NB4 (cell line): Measurements from ENCODE around the gene OPA1.

Experiments
- DNase-seq: peaks from one replicate; pipeline ENCODE4 v3.0.0; 2010; ENCODE audit warnings: low read depth
- H3K4me3 ChIP-seq: one replicate; pipeline ENCODE4 v1.5.1; 2011; ENCODE audit warnings: mild to moderate bottlenecking, low read depth, low read length, moderate library complexity
- CTCF ChIP-seq: IDR thresholded peaks from one replicate; pipeline ENCODE4 v1.5.1; 2012; ENCODE audit warnings: low read depth, low read length
- MAX ChIP-seq: IDR thresholded peaks from 2 replicates; pipeline ENCODE4 v1.6.1; 2011; ENCODE audit warnings: low read depth, low read length
- MYC ChIP-seq: IDR thresholded peaks from 2 replicates; pipeline ENCODE4 v1.6.1; 2011; ENCODE audit warnings: low read depth, low read length
- POLR2A ChIP-seq: IDR thresholded peaks from 2 replicates; pipeline ENCODE4 v1.6.1; 2011; ENCODE audit warnings: mild to moderate bottlenecking; ENCODE audit not compliant: insufficient read length; ENCODE audit errors: extremely low read depth

OPA1 gene

GRCh38 chr3:193744048-193744821 lies 151.2 kb downstream of the OPA1 start:
- no peak overlapping the region for H3K4me3 ChIP-seq
- no peak for DNase-seq
- TF ChIP-seq POLR2A (no peak), MYC (no peak), MAX (no peak), CTCF (no peak)

- DNase-seq: peak; percentile 21
Observed at GRCh38 chr3:193744822-193745684, 152.0 kb downstream of the OPA1 start.

GRCh38 chr3:193746832-193747231 lies 153.8 kb downstream of the OPA1 start:
- no peak for DNase-seq
- H3K4me3 ChIP-seq: no peak overlapping the region
- TF ChIP-seq POLR2A (no peak), MYC (no peak), CTCF (no peak), MAX (no peak)

More at GRCh38 chr3:193744822-193745684, 152.0 kb downstream of the OPA1 start:
- TF ChIP-seq POLR2A: no peak
- TF ChIP-seq CTCF: no peak
- no peak for TF ChIP-seq MYC
- no peak for TF ChIP-seq MAX
- H3K4me3 ChIP-seq: no peak overlapping the region
